Measurements from ENCODE around the gene ABCA1.

Gene ABCA1

GRCh38 chr9:104795857-104796256 is 132.1 kb downstream of the ABCA1 start:
- DNase-seq (ENCODE audit: low read depth), result no peak
- H3K4me3 ChIP-seq (ENCODE audit: low read length), result no peak overlapping the region
- no peak for TF ChIP-seq CTCF (conservative IDR thresholded peaks at IDR 0.05; ENCODE audit: low read length)

DNA sequence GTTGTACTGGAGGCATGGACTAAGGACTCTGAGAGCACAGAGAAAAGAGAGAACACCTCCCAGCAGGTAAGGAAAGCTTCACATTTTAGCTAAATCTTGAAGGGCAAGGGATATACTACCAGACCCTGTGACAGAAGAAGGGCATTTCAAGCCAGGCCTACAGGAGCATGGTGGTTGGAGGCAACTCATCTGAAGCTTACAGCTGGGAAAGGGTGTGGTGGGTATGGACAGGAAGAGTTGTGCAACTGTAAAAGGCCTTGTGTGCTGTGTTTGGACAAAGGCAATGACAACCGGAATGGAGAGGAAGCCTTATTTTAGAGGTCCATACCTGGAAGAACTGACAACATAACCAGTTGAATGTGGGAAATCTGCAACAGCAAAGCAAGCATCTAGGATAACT is 132.9 kb downstream of the ABCA1 start:
- DNase-seq (ENCODE audit: low read depth), result peak; percentile 25
- H3K4me3 ChIP-seq (ENCODE audit: low read length), result no peak overlapping the region
- TF ChIP-seq CTCF (conservative IDR thresholded peaks at IDR 0.05; ENCODE audit: low read length), result no peak

DNA sequence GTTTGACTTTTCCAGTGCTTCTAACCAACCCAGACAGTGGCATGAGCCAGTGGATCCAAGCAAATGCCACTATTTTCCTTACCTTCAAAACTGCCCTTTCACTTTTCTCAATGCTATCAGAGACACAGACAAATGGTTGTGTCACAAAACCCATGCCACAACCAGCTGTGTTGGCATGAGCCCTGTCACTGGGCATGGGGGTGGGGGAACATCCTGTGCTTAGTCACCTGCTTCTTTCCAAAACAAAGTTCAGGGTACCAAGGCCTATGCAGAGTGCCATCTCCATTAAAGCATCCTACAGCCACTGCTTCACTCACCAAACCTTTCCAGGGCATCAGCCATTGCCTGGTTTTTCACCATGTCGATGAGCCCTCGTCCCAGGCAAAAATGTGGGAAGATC is 133.9 kb downstream of the ABCA1 start:
- no peak for TF ChIP-seq CTCF (conservative IDR thresholded peaks at IDR 0.05; ENCODE audit: low read length)
- DNase-seq (ENCODE audit: low read depth), result no peak
- no peak overlapping the region for H3K4me3 ChIP-seq (ENCODE audit: low read length)

- no peak for DNase-seq (ENCODE audit: low read depth)
- TF ChIP-seq CTCF (conservative IDR thresholded peaks at IDR 0.05; ENCODE audit: low read length), result no peak
- no peak overlapping the region for H3K4me3 ChIP-seq (ENCODE audit: low read length)
These were observed 139.7 kb downstream of the ABCA1 start for GRCh38 chr9:104788251-104788650.

- no peak for TF ChIP-seq CTCF (conservative IDR thresholded peaks at IDR 0.05; ENCODE audit: low read length)
- H3K4me3 ChIP-seq (ENCODE audit: low read length), result no peak overlapping the region
- DNase-seq (ENCODE audit: low read depth), result no peak
These were observed 140.5 kb downstream of the ABCA1 start for GRCh38 chr9:104787306-104788015.

DNA sequence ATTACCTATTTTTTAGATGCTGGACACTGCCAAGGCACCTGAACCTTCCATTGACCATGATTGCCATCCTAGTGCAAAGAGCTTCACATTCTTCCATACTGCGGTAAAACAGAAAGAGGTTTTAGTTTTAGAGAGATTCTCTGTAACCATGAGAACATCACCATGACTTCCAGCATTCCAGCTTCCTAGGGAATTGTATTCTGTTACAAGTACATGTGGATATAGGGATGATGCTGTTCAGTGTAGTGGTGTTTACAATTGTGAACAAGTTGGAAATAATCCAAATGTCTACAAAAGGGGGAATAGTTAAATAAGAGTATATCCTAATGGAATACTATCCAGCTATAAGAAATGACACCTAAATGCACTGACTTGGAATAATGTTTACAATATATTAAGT is 141.7 kb downstream of the ABCA1 start:
- no peak for DNase-seq (ENCODE audit: low read depth)
- H3K4me3 ChIP-seq (ENCODE audit: low read length), result no peak overlapping the region
- no peak for TF ChIP-seq CTCF (conservative IDR thresholded peaks at IDR 0.05; ENCODE audit: low read length)

- no peak overlapping the region for H3K4me3 ChIP-seq (ENCODE audit: low read length)
- no peak for TF ChIP-seq CTCF (conservative IDR thresholded peaks at IDR 0.05; ENCODE audit: low read length)
- no peak for DNase-seq (ENCODE audit: low read depth)
These were observed 143.9 kb downstream of the ABCA1 start for GRCh38 chr9:104784098-104784497.

Measured in AG10803 (cell line).